ENCODE data around the gene USP44. TPM values are rescaled to one million over a fixed set of nuclear protein-coding genes. Genes with fewer than 3 reads are reported as not detected.

The USP44 gene
- total RNA-seq, 1 donor from 2014 or later: 13.3 TPM

DNA sequence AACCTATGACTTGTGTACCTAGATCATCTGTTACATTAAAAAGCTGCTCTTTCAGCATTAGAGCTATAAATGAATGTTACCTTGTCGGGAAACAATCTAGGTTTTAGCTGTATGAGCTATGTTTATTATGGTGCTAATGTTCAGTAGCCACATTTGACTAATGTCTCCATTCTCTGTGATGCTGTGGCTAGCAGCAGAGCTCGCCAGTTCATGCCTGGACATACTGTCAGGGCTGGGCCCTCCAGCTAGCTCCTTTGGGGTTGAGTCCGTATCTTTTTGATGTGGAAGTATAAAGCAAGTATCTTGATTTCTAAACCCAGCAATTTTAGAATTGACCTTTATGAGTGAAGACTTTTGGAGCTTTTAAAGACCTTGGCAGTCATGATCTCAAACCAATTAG lies 36.1 kb downstream of the USP44 start:
- DNase-seq (ENCODE audit: low spot score, unreplicated experiment): no peak
- Mint-ChIP-seq H3K4me3 (ENCODE audit: low read depth) (no peak overlapping the region), H3K27ac (peak overlapping the region; percentile 69), H3K4me1 (ENCODE audit: low read depth) (peaks cover 5% of the 10 kb centered on the region), H3K27me3 (no peaks in the 10 kb centered on the region), H3K9me3 (ENCODE audit: low read depth) (no peaks in the 10 kb centered on the region), H3K36me3 (ENCODE audit: insufficient read depth) (peaks cover 25% of the 10 kb centered on the region)
- TF ChIP-seq CTCF (IDR thresholded peaks at IDR 0.05; ENCODE audit: unreplicated experiment): no peak

GRCh38 chr12:95513599-95513998 lies 37.7 kb downstream of the USP44 start:
- no peaks in the 10 kb centered on the region for H3K9me3 Mint-ChIP-seq (ENCODE audit: low read depth)
- no peak for TF ChIP-seq CTCF (IDR thresholded peaks at IDR 0.05; ENCODE audit: unreplicated experiment)
- no peak for DNase-seq (ENCODE audit: low spot score, unreplicated experiment)
- no peak overlapping the region for H3K4me3 Mint-ChIP-seq (ENCODE audit: low read depth)
- H3K27ac Mint-ChIP-seq: no peak overlapping the region
- H3K36me3 Mint-ChIP-seq (ENCODE audit: insufficient read depth): peaks cover 27% of the 10 kb centered on the region
- no peaks in the 10 kb centered on the region for H3K27me3 Mint-ChIP-seq
- peaks cover 5% of the 10 kb centered on the region for H3K4me1 Mint-ChIP-seq (ENCODE audit: low read depth)

DNA sequence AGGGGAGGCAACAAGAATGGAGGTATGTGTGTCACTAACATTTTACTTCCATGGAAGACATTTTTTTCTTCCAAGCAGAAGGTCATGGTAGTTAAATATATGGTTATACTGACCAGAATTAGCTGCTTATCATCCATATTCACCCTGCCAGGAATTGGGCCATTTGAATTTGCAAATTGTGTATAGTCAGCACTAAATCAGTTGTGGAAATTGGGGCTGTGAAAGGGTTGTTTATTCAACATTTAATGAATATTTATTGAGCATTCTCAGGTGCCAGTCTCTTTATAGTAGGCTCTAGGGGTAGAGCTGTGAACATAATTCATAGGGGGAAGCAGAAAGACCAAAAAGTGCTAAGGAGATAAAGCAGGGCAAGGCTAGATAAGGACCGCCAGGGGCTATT lies 39.3 kb downstream of the USP44 start:
- Mint-ChIP-seq H3K4me3 (ENCODE audit: low read depth) (no peak overlapping the region), H3K27me3 (no peaks in the 10 kb centered on the region), H3K4me1 (ENCODE audit: low read depth) (peaks cover 3% of the 10 kb centered on the region), H3K9me3 (ENCODE audit: low read depth) (no peaks in the 10 kb centered on the region), H3K36me3 (ENCODE audit: insufficient read depth) (peaks cover 31% of the 10 kb centered on the region), H3K27ac (no peak overlapping the region)
- TF ChIP-seq CTCF (IDR thresholded peaks at IDR 0.05; ENCODE audit: unreplicated experiment): no peak
- no peak for DNase-seq (ENCODE audit: low spot score, unreplicated experiment)

DNA sequence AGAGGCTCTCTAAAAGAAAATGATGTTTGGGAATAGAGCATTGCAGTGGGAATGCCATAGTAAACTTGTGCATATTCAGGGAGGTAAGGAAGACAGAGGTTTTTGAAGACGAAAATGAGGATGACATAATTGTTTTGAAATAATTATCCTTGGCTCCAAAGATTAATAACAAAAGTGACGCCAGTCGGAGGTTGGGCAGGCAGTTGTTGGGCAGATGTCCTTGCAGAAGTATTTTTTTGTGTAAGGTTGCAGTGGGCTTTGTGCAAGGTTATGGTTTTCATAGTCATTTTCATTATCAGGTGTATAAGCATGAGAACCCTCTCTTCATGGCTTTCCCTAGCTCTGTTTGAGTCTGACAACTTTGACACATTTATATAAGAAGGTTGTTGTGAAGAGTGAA lies 42.0 kb downstream of the USP44 start:
- TF ChIP-seq CTCF (IDR thresholded peaks at IDR 0.05; ENCODE audit: unreplicated experiment): no peak
- Mint-ChIP-seq H3K4me1 (ENCODE audit: low read depth) (no peaks in the 10 kb centered on the region), H3K4me3 (ENCODE audit: low read depth) (no peak overlapping the region), H3K9me3 (ENCODE audit: low read depth) (no peaks in the 10 kb centered on the region), H3K27me3 (no peaks in the 10 kb centered on the region), H3K27ac (no peak overlapping the region), H3K36me3 (ENCODE audit: insufficient read depth) (peaks cover 35% of the 10 kb centered on the region)
- DNase-seq (ENCODE audit: low spot score, unreplicated experiment): no peak

GRCh38 chr12:95506707-95507523 lies 44.4 kb downstream of the USP44 start:
- H3K4me3 Mint-ChIP-seq (ENCODE audit: low read depth): no peak overlapping the region
- H3K36me3 Mint-ChIP-seq (ENCODE audit: insufficient read depth): peaks cover 31% of the 10 kb centered on the region
- H3K9me3 Mint-ChIP-seq (ENCODE audit: low read depth): no peaks in the 10 kb centered on the region
- TF ChIP-seq CTCF (IDR thresholded peaks at IDR 0.05; ENCODE audit: unreplicated experiment): no peak
- no peak overlapping the region for H3K27ac Mint-ChIP-seq
- no peak for DNase-seq (ENCODE audit: low spot score, unreplicated experiment)
- no peaks in the 10 kb centered on the region for H3K27me3 Mint-ChIP-seq
- no peaks in the 10 kb centered on the region for H3K4me1 Mint-ChIP-seq (ENCODE audit: low read depth)
